Measurements from ENCODE around the gene SH3GLB2.
"Not testable (repeated sequence)": the region's sequence is repeated elsewhere in the genome, so short reads cannot be mapped to it uniquely, and the experiment has no call there.

SH3GLB2 gene

GRCh38 chr9:128992995-128993394 is 35.1 kb downstream of the SH3GLB2 start:
- DNase-seq: no peak

DNA sequence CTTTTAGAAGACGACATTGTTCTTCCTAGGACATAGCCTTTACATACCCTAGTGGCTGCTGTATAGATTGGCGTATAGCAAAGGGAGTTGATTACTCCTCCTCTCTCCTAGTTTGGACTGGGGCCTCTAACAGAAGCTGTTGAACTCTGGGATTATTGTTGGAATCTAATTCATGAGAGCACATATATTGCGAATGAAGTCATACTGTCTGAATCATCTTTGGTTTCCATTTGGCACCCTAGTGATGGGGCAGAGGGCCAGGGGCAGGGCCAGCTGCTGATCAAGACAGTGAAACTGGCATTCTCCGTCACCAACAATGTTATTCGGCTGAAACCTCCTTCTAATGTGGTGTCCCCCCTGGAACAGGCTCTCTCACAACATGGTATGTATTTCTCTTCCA is 40.3 kb downstream of the SH3GLB2 start:
- no peak for DNase-seq

DNA sequence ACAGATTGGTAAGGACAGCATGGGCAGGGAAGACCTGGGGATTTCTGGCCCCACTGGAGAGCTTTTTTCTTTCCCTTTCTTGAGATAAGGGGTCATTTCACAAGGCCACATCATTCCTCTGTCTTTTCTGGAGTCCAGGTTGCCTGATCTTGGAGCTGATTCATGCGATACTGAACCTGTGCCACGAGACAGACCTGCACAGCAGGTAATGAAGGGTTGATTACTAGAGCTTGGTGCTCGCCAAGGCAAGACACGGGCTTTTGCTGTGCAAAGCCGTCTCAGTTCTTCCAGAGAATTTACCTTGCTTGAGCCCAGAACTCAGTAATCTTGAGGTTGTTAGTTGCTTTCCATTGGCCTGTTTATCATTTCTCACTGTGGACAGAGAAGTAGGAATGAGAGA is 41.5 kb downstream of the SH3GLB2 start:
- no peak for DNase-seq

DNA sequence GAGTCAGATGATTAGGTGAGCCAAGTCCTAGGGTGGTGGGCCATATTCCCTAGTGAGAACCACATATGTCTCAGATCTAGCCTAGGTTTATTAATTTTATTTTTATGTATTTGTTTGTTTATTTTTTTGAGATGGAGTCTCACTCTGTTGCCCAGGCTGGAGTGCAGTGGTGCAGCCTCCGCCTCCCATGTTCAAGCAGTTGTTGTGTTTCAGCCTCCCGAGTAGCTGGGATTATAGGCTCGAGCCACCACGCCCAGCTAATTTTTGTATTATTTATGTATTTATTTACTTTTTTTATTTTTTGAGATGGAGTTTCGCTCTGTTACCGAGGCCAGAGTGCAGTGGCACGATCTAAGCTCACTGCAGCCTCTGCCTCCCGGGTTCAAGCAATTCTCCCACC is 44.6 kb downstream of the SH3GLB2 start:
- DNase-seq: no peak

GRCh38 chr9:128979111-128979510 is 49.0 kb downstream of the SH3GLB2 start:
- no peak for DNase-seq

- DNase-seq: no peak
Measured at GRCh38 chr9:128972956-128973355, 55.2 kb downstream of the SH3GLB2 start.

- no peak for DNase-seq
Measured at GRCh38 chr9:128969491-128969890, 58.6 kb downstream of the SH3GLB2 start.

GRCh38 chr9:128961403-128961802 is 66.7 kb downstream of the SH3GLB2 start:
- not testable (repeated sequence) for DNase-seq
